Measurements from ENCODE around the gene JUN.

DNA sequence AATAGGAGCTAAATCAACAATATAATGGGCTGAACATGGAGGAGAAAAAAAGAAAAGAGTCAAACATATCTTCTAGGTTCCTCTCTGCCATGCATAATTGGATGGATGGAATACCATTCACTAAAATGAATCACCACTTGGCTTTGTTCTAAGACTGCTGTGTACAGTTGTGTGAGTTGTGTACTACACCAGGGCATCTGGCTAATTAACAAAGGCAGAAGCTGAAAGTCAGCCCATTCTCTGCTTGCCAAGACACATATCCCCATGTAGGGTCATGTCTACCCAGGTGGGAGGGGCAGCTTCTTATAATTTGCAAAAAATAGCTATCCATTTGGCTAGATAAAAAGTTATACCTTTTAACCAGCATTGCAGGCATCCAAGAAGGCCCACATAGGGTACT is 21.0 kb downstream of the JUN start:
- TF ChIP-seq, protein P1, sequence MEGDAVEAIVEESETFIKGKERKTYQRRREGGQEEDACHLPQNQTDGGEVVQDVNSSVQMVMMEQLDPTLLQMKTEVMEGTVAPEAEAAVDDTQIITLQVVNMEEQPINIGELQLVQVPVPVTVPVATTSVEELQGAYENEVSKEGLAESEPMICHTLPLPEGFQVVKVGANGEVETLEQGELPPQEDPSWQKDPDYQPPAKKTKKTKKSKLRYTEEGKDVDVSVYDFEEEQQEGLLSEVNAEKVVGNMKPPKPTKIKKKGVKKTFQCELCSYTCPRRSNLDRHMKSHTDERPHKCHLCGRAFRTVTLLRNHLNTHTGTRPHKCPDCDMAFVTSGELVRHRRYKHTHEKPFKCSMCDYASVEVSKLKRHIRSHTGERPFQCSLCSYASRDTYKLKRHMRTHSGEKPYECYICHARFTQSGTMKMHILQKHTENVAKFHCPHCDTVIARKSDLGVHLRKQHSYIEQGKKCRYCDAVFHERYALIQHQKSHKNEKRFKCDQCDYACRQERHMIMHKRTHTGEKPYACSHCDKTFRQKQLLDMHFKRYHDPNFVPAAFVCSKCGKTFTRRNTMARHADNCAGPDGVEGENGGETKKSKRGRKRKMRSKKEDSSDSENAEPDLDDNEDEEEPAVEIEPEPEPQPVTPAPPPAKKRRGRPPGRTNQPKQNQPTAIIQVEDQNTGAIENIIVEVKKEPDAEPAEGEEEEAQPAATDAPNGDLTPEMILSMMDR (IDR thresholded peaks at IDR 0.05): no peak
- no peak for TF ChIP-seq POLR2A (IDR thresholded peaks at IDR 0.05)

Data from adrenal gland (tissue), 5 donors.